B cell (primary cell): ENCODE measurements around the gene HBM. TPM values are rescaled to one million over a fixed set of nuclear protein-coding genes. Genes with fewer than 3 reads are reported as not detected.

ENCODE experiments used
- ATAC-seq: fragments of 200-7000 bp; cut with Tn5 transposase; one replicate; pipeline ENCODE4 v1.10.0; 2021; ENCODE audit warnings: low read depth, mild to moderate bottlenecking, moderate number of reproducible peaks, moderate library complexity
- CTCF ChIA-PET: fragments of 350-600 bp; sonication (Branson Sonifier 250); formaldehyde crosslinking; loops from one replicate; lab custom pipeline; 2021; ENCODE audit warnings: antibody characterized with exemption, inconsistent platforms; lab: Charles Lee
- POLR2A ChIA-PET: fragments of 350-600 bp; sonication (Branson Sonifier 250); formaldehyde crosslinking; loops from one replicate; lab custom pipeline; 2021; ENCODE audit warnings: antibody characterized with exemption; lab: Charles Lee
- DNase-seq: peaks from one replicate; pipeline ENCODE4 v3.0.0; 2013
- H2AFZ ChIP-seq: 2 replicates; pipeline ENCODE4 v1.6.1; 2012; ENCODE audit warnings: mild to moderate bottlenecking, low read depth, low read length; ENCODE audit not compliant: insufficient read depth, poor library complexity, severe bottlenecking
- H3K27ac ChIP-seq, 2 donors: 1 replicate in 1 of 2; 2 replicates in 1 of 2; pipeline ENCODE4 v1.5.1; 2012 to 2013; ENCODE audit warnings: low read length in 2 of 2, mild to moderate bottlenecking in 2 of 2, moderate library complexity in 1 of 2
- H3K27me3 ChIP-seq, 4 experiments: fragments of 200-600 bp in 1 of 4; sonication (generic) in 1 of 4; replicated peaks in 1 of 4; 1 replicate in 2 of 4; 2 replicates in 2 of 4; pipeline versions ENCODE4 v1.6.1 to v1.7.0; 2013 to 2016; ENCODE audit warnings: low read length in 3 of 4, mild to moderate bottlenecking in 2 of 4, mixed read lengths in 1 of 4, moderate library complexity in 1 of 4; ENCODE audit not compliant: insufficient read depth in 4 of 4, control insufficient read depth in 3 of 4; ENCODE audit errors: control extremely low read depth in 1 of 4
- H3K36me3 ChIP-seq, 2 experiments: replicated peaks in 1 of 2; 1 replicate in 1 of 2; 2 replicates in 1 of 2; pipeline versions ENCODE4 v1.6.1 to v1.7.1; 2013; ENCODE audit warnings: low read length in 1 of 2; ENCODE audit not compliant: insufficient read depth in 2 of 2, control insufficient read depth in 1 of 2; ENCODE audit errors: control extremely low read depth in 1 of 2, extremely low read depth in 1 of 2
- H3K4me1 ChIP-seq, 2 donors: fragments of 200-600 bp in 1 of 2; sonication (generic) in 1 of 2; 1 replicate in 1 of 2; 2 replicates in 1 of 2; pipeline versions ENCODE4 v1.5.1 to v1.6.1; 2013 to 2017; ENCODE audit warnings: low read length in 2 of 2; ENCODE audit not compliant: control insufficient read depth in 2 of 2, insufficient read depth in 2 of 2
- H3K4me2 ChIP-seq: replicated peaks from 2 replicates; pipeline ENCODE3; 2012; ENCODE audit warnings: mild to moderate bottlenecking, low read depth, low read length; ENCODE audit not compliant: poor library complexity, severe bottlenecking
- H3K4me3 ChIP-seq, 5 experiments: fragments of 200-600 bp in 1 of 5; sonication (generic) in 1 of 5; 1 replicate in 3 of 5; 2 replicates in 2 of 5; pipeline versions ENCODE4 v1.5.1 to v1.7.0; 2011 to 2016; ENCODE audit warnings: low read length in 4 of 5, mild to moderate bottlenecking in 4 of 5, low read depth in 2 of 5, control low read depth in 1 of 5, moderate library complexity in 1 of 5; ENCODE audit not compliant: insufficient read depth in 1 of 5; ENCODE audit errors: control extremely low read depth in 1 of 5, extremely low read depth in 1 of 5
- H3K79me2 ChIP-seq: fragments of 200-600 bp; sonication (generic); one replicate; pipeline ENCODE4 v1.6.0; 2016; ENCODE audit warnings: low read length; ENCODE audit not compliant: control insufficient read depth, insufficient read depth
- H3K9ac ChIP-seq: fragments of 200-600 bp; sonication (generic); 2 replicates; pipeline ENCODE4 v1.6.1; 2017; ENCODE audit warnings: mild to moderate bottlenecking, low read length, moderate library complexity
- H3K9me3 ChIP-seq, 3 donors: one replicate each; pipeline versions ENCODE4 v1.6.1 to v1.7.1; 2013; ENCODE audit warnings: low read length in 2 of 3; ENCODE audit not compliant: control insufficient read depth in 2 of 3, insufficient read depth in 1 of 3; ENCODE audit errors: control extremely low read depth in 1 of 3
- H4K20me1 ChIP-seq: 2 replicates; pipeline ENCODE4 v1.6.0; 2012; ENCODE audit warnings: mild to moderate bottlenecking, low read length; ENCODE audit not compliant: insufficient read depth, control insufficient read depth, poor library complexity, severe bottlenecking
- H3K27ac Mint-ChIP-seq: one replicate; pipeline ENCODE4 v1.8.0; 2021; ENCODE audit warnings: mixed read lengths
- H3K27me3 Mint-ChIP-seq: one replicate; pipeline ENCODE4 v1.8.0; 2021; ENCODE audit warnings: mixed read lengths
- H3K4me1 Mint-ChIP-seq: one replicate; pipeline ENCODE4 v1.8.0; 2021; ENCODE audit warnings: mixed read lengths
- H3K4me3 Mint-ChIP-seq: one replicate; pipeline ENCODE4 v1.8.0; 2021; ENCODE audit warnings: mixed read lengths
- H3K9me3 Mint-ChIP-seq: one replicate; pipeline ENCODE4 v1.8.0; 2022; ENCODE audit warnings: mixed read lengths; ENCODE audit not compliant: insufficient read depth
- CTCF ChIP-seq: fragments of 200-600 bp; IDR thresholded peaks from one replicate; pipeline ENCODE4 v1.8.0; 2022; ENCODE audit warnings: antibody characterized with exemption, mild to moderate bottlenecking
- EZH2 ChIP-seq: IDR thresholded peaks from 2 replicates; pipeline ENCODE4 v1.6.1; 2012; ENCODE audit warnings: borderline replicate concordance, low read depth, mild to moderate bottlenecking, moderate library complexity, low read length; ENCODE audit not compliant: insufficient read depth, poor library complexity, severe bottlenecking
- WGBS: methylation state at CpG from one replicate; pipeline ENCODE4 v1.1.5; 2013; ENCODE audit warnings: missing lambda C conversion rate; ENCODE audit not compliant: insufficient coverage; 5-methylcytosine and 5-hydroxymethylcytosine counted together
- intact Hi-C: fragments of 100-400 bp; cut with micrococcal nuclease; formaldehyde crosslinking; loops from one replicate; pipeline ENCODE4 v1.10.0; 2022
- polyA plus RNA-seq: library from polyadenylated mRNA; depleted of rRNA; stranded (reverse); fragments of >200 nt; gene quantifications from 2 replicates; pipeline ENCODE4 v1.2.3, GENCODE V29; 2012
- total RNA-seq, 2 donors: library from RNA; stranded (reverse); fragments of 120-200 nt in 1 of 2; gene quantifications; 1 replicate in 1 of 2; 2 replicates in 1 of 2; pipeline versions ENCODE4 v1.2.3 to v1.2.4, GENCODE V29; 2013 to 2022

The HBM gene
- total and polyA plus RNA-seq, 2 donors (not counting 1 experiment from before 2014, with no cell fraction given): 0.64 TPM; not detected in 1

GRCh38 chr16:149024-149660, 16.6 kb upstream of the HBM start:
- H3K36me3 ChIP-seq: no peaks in the 10 kb centered on the region
- TF ChIP-seq CTCF (no peak), EZH2 (no peak)
- H3K9ac ChIP-seq: no peak overlapping the region
- DNase-seq (no peak), ATAC-seq (no peak)
- Mint-ChIP-seq H3K4me1 (peaks cover 1% of the 10 kb centered on the region), H3K27ac (no peak overlapping the region), H3K9me3 (no peaks in the 10 kb centered on the region), H3K4me3 (no peak overlapping the region), H3K27me3 (peaks cover 33% of the 10 kb centered on the region)
- H3K79me2 ChIP-seq: no peaks in the 10 kb centered on the region
- intact Hi-C loops: no loop called here
- H3K4me3 ChIP-seq: no peak overlapping the region
- H3K9me3 ChIP-seq: peaks cover 0 to under 1% (median 0%) of the 10 kb centered on the region in 3 donors
- WGBS: 60% methylated on average over 8 of the region's 9 CpGs
- no peak overlapping the region for H3K4me2 ChIP-seq
- POLR2A ChIA-PET: interaction anchor here (0.7 kb wide), 1 partner anchor 23 kb away, joined by 3 read pairs; no protein-coding TSS in a partner anchor
- H3K4me1 ChIP-seq: no peaks in the 10 kb centered on the region
- CTCF ChIA-PET: interaction anchor here (2.2 kb wide), 1 partner anchor 42 kb away, joined by 5 read pairs; no protein-coding TSS in a partner anchor
- H3K27ac ChIP-seq: no peak overlapping the region
- no peak overlapping the region for H2AFZ ChIP-seq
- peaks cover 0 to 9% (median under 1%) of the 10 kb centered on the region in 4 experiments for H3K27me3 ChIP-seq
- H4K20me1 ChIP-seq: no peaks in the 10 kb centered on the region
